ENCODE results near the gene GSDME. TPM values are rescaled to one million over a fixed set of nuclear protein-coding genes. Genes with fewer than 3 reads are reported as not detected.

The GSDME gene
- total RNA-seq, 1 experiment from 2014 or later = 7.6 TPM

DNA sequence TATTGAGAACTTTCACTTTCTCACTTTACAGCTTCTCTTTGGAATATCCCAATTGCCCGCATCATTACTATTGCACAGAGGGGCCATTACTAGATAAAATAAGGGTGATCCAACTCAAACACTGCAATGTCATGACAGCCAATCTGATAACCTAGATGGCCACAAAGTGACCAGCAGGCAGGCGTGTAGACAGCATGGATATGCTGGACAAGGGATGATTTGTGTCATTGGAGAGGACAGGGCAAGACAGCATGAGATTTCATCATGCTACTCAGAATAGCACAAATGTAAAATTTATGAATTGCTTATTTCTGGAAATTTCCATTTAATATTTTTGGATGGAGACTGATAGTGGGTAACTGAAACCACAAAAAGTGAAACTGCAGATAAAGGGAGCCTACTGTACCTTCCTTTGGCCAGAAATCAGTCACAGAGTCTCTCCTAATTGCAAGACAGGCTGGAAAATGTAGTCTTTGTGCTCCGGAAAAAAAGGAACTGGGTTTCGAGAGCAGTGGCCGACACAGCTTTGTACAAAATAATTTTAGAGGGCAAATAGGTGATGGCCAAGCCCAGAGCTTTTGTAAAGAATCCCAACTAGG lies 6.1 kb upstream of the GSDME start:
- Histone ChIP-seq H3K27me3 (ENCODE audit: insufficient read depth, low read length) (no peaks in the 10 kb centered on the region), H3K4me1 (ENCODE audit: control insufficient read depth in 1 of 2, insufficient read depth in 2 of 2, low read length in 2 of 2) (no peaks in the 10 kb centered on the region), H3K27ac (ENCODE audit: low read depth, low read length) (no peak overlapping the region), H3K4me3 (replicated peaks in 1 of 2; ENCODE audit: low read depth in 1 of 2, low read length in 2 of 2) (no peak overlapping the region), H2AFZ (ENCODE audit: low read depth, low read length, poor library complexity, severe bottlenecking) (no peak overlapping the region), H4K20me1 (ENCODE audit: insufficient read depth) (no peaks in the 10 kb centered on the region), H3K9me2 (ENCODE audit: insufficient read depth) (no peaks in the 10 kb centered on the region), H3K79me2 (ENCODE audit: insufficient read depth, low read length) (no peaks in the 10 kb centered on the region), H3K36me3 (ENCODE audit: control insufficient read depth in 1 of 2, insufficient read depth in 2 of 2, low read length in 2 of 2) (no peaks in the 10 kb centered on the region), H3K9me3 (ENCODE audit: control insufficient read depth in 1 of 2, insufficient read depth in 1 of 2, low read depth in 1 of 2, low read length in 2 of 2) (no peaks in the 10 kb centered on the region), H3K4me2 (ENCODE audit: low read length) (no peak overlapping the region), H3K9ac (ENCODE audit: low read length) (no peak overlapping the region)
- no peak for ATAC-seq
- ChIA-PET POLR2A (no interaction called here), RAD21 (ENCODE audit: low non-redundant PET in 1 of 2, low total read pairs in 2 of 2, uncharacterized antibody in 2 of 2, unreplicated experiment in 2 of 2) (no interaction called here), CTCF (no interaction called here)
- no peak for DNase-seq (ENCODE audit: low read depth, low spot score)
- BruUV-seq (replicated peaks) = no TSS peak
- intact Hi-C loops (cut with micrococcal nuclease) = no loop called here
- TF ChIP-seq, protein P1, sequence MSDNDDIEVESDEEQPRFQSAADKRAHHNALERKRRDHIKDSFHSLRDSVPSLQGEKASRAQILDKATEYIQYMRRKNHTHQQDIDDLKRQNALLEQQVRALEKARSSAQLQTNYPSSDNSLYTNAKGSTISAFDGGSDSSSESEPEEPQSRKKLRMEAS (IDR thresholded peaks at IDR 0.05) = no peak
- TF ChIP-seq ZNF274 (IDR thresholded peaks at IDR 0.05; ENCODE audit: low read depth, low read length) = no peak
- TF ChIP-seq CBX3 (IDR thresholded peaks at IDR 0.05; ENCODE audit: low read depth) = no peak
- TF ChIP-seq EZH2 (IDR thresholded peaks at IDR 0.05) = no peak
- no peak for TF ChIP-seq YY1 (IDR thresholded peaks at IDR 0.05; ENCODE audit: extremely low read depth, insufficient replicate concordance, low read depth, low read length)
- no peak for TF ChIP-seq POLR2A (IDR thresholded peaks at IDR 0.05; ENCODE audit: borderline replicate concordance, extremely low read depth, insufficient read depth, insufficient read length)
- no peak for TF ChIP-seq ELF1 (IDR thresholded peaks at IDR 0.05; ENCODE audit: borderline replicate concordance, low read depth)
- TF ChIP-seq ZFX (IDR thresholded peaks at IDR 0.05) = no peak
- no peak for TF ChIP-seq POLR2AphosphoS5 (IDR thresholded peaks at IDR 0.05; ENCODE audit: low read depth, low read length)
- TF ChIP-seq TCF7L2 (IDR thresholded peaks at IDR 0.05; ENCODE audit: borderline replicate concordance, extremely low read depth, insufficient read depth, insufficient read length) = no peak
- TF ChIP-seq, protein P2, sequence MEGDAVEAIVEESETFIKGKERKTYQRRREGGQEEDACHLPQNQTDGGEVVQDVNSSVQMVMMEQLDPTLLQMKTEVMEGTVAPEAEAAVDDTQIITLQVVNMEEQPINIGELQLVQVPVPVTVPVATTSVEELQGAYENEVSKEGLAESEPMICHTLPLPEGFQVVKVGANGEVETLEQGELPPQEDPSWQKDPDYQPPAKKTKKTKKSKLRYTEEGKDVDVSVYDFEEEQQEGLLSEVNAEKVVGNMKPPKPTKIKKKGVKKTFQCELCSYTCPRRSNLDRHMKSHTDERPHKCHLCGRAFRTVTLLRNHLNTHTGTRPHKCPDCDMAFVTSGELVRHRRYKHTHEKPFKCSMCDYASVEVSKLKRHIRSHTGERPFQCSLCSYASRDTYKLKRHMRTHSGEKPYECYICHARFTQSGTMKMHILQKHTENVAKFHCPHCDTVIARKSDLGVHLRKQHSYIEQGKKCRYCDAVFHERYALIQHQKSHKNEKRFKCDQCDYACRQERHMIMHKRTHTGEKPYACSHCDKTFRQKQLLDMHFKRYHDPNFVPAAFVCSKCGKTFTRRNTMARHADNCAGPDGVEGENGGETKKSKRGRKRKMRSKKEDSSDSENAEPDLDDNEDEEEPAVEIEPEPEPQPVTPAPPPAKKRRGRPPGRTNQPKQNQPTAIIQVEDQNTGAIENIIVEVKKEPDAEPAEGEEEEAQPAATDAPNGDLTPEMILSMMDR (IDR thresholded peaks at IDR 0.05 in 2 of 3, conservative IDR thresholded peaks at IDR 0.05 in 1 of 3; ENCODE audit: borderline replicate concordance in 1 of 3, insufficient read depth in 1 of 3, low read depth in 2 of 3, low read length in 2 of 3) = no peak
- TF ChIP-seq, protein P3, sequence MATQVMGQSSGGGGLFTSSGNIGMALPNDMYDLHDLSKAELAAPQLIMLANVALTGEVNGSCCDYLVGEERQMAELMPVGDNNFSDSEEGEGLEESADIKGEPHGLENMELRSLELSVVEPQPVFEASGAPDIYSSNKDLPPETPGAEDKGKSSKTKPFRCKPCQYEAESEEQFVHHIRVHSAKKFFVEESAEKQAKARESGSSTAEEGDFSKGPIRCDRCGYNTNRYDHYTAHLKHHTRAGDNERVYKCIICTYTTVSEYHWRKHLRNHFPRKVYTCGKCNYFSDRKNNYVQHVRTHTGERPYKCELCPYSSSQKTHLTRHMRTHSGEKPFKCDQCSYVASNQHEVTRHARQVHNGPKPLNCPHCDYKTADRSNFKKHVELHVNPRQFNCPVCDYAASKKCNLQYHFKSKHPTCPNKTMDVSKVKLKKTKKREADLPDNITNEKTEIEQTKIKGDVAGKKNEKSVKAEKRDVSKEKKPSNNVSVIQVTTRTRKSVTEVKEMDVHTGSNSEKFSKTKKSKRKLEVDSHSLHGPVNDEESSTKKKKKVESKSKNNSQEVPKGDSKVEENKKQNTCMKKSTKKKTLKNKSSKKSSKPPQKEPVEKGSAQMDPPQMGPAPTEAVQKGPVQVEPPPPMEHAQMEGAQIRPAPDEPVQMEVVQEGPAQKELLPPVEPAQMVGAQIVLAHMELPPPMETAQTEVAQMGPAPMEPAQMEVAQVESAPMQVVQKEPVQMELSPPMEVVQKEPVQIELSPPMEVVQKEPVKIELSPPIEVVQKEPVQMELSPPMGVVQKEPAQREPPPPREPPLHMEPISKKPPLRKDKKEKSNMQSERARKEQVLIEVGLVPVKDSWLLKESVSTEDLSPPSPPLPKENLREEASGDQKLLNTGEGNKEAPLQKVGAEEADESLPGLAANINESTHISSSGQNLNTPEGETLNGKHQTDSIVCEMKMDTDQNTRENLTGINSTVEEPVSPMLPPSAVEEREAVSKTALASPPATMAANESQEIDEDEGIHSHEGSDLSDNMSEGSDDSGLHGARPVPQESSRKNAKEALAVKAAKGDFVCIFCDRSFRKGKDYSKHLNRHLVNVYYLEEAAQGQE (IDR thresholded peaks at IDR 0.05; ENCODE audit: low read depth) = no peak
- TF ChIP-seq SIN3A (IDR thresholded peaks at IDR 0.05; ENCODE audit: low read depth) = no peak
- no peak for TF ChIP-seq SP1 (IDR thresholded peaks at IDR 0.05; ENCODE audit: low read depth)
- TF ChIP-seq, protein P4, sequence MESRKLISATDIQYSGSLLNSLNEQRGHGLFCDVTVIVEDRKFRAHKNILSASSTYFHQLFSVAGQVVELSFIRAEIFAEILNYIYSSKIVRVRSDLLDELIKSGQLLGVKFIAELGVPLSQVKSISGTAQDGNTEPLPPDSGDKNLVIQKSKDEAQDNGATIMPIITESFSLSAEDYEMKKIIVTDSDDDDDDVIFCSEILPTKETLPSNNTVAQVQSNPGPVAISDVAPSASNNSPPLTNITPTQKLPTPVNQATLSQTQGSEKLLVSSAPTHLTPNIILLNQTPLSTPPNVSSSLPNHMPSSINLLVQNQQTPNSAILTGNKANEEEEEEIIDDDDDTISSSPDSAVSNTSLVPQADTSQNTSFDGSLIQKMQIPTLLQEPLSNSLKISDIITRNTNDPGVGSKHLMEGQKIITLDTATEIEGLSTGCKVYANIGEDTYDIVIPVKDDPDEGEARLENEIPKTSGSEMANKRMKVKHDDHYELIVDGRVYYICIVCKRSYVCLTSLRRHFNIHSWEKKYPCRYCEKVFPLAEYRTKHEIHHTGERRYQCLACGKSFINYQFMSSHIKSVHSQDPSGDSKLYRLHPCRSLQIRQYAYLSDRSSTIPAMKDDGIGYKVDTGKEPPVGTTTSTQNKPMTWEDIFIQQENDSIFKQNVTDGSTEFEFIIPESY (IDR thresholded peaks at IDR 0.05; ENCODE audit: extremely low read depth, insufficient replicate concordance, low read length) = no peak
